ENCODE measurements around the gene PLPPR1. TPM values are rescaled to one million over a fixed set of nuclear protein-coding genes. Genes with fewer than 3 reads are reported as not detected.

The PLPPR1 gene
- total RNA-seq, 1 donor from 2014 or later: not detected

GRCh38 chr9:101200852-101201251, 172.3 kb downstream of the PLPPR1 start:
- Mint-ChIP-seq H3K27ac (ENCODE audit: unreplicated experiment) (no peak overlapping the region), H3K36me3 (ENCODE audit: unreplicated experiment) (no peaks in the 10 kb centered on the region), H3K4me1 (ENCODE audit: unreplicated experiment) (no peaks in the 10 kb centered on the region), H3K9me3 (ENCODE audit: unreplicated experiment) (no peaks in the 10 kb centered on the region), H3K27me3 (ENCODE audit: unreplicated experiment) (no peaks in the 10 kb centered on the region), H3K4me3 (ENCODE audit: unreplicated experiment) (no peak overlapping the region)
- no peak for TF ChIP-seq CTCF (IDR thresholded peaks at IDR 0.05)
- no peak for DNase-seq (ENCODE audit: extremely low spot score, unreplicated experiment)

GRCh38 chr9:101201630-101202029, 173.1 kb downstream of the PLPPR1 start:
- H3K4me1 Mint-ChIP-seq (ENCODE audit: unreplicated experiment): no peaks in the 10 kb centered on the region
- H3K36me3 Mint-ChIP-seq (ENCODE audit: unreplicated experiment): no peaks in the 10 kb centered on the region
- no peak overlapping the region for H3K4me3 Mint-ChIP-seq (ENCODE audit: unreplicated experiment)
- H3K27ac Mint-ChIP-seq (ENCODE audit: unreplicated experiment): no peak overlapping the region
- no peaks in the 10 kb centered on the region for H3K9me3 Mint-ChIP-seq (ENCODE audit: unreplicated experiment)
- TF ChIP-seq CTCF (IDR thresholded peaks at IDR 0.05): no peak
- DNase-seq (ENCODE audit: extremely low spot score, unreplicated experiment): no peak
- H3K27me3 Mint-ChIP-seq (ENCODE audit: unreplicated experiment): no peaks in the 10 kb centered on the region

GRCh38 chr9:101209670-101210069, 181.1 kb downstream of the PLPPR1 start:
- no peak for TF ChIP-seq CTCF (IDR thresholded peaks at IDR 0.05)
- no peaks in the 10 kb centered on the region for H3K36me3 Mint-ChIP-seq (ENCODE audit: unreplicated experiment)
- H3K9me3 Mint-ChIP-seq (ENCODE audit: unreplicated experiment): no peaks in the 10 kb centered on the region
- no peak for DNase-seq (ENCODE audit: extremely low spot score, unreplicated experiment)
- H3K4me1 Mint-ChIP-seq (ENCODE audit: unreplicated experiment): no peaks in the 10 kb centered on the region
- no peaks in the 10 kb centered on the region for H3K27me3 Mint-ChIP-seq (ENCODE audit: unreplicated experiment)
- H3K27ac Mint-ChIP-seq (ENCODE audit: unreplicated experiment): no peak overlapping the region
- no peak overlapping the region for H3K4me3 Mint-ChIP-seq (ENCODE audit: unreplicated experiment)

- DNase-seq (ENCODE audit: extremely low spot score, unreplicated experiment): no peak
- Mint-ChIP-seq H3K9me3 (ENCODE audit: unreplicated experiment) (no peaks in the 10 kb centered on the region), H3K4me1 (ENCODE audit: unreplicated experiment) (no peaks in the 10 kb centered on the region), H3K4me3 (ENCODE audit: unreplicated experiment) (no peak overlapping the region), H3K36me3 (ENCODE audit: unreplicated experiment) (no peaks in the 10 kb centered on the region), H3K27ac (ENCODE audit: unreplicated experiment) (no peak overlapping the region), H3K27me3 (ENCODE audit: unreplicated experiment) (peaks cover 5% of the 10 kb centered on the region)
- TF ChIP-seq CTCF (IDR thresholded peaks at IDR 0.05): no peak
Observed at GRCh38 chr9:101212661-101213060, 184.1 kb downstream of the PLPPR1 start.

GRCh38 chr9:101219030-101219429, 190.5 kb downstream of the PLPPR1 start:
- peaks cover 5% of the 10 kb centered on the region for H3K27me3 Mint-ChIP-seq (ENCODE audit: unreplicated experiment)
- no peak for TF ChIP-seq CTCF (IDR thresholded peaks at IDR 0.05)
- no peak overlapping the region for H3K4me3 Mint-ChIP-seq (ENCODE audit: unreplicated experiment)
- no peaks in the 10 kb centered on the region for H3K36me3 Mint-ChIP-seq (ENCODE audit: unreplicated experiment)
- no peak for DNase-seq (ENCODE audit: extremely low spot score, unreplicated experiment)
- no peaks in the 10 kb centered on the region for H3K4me1 Mint-ChIP-seq (ENCODE audit: unreplicated experiment)
- H3K27ac Mint-ChIP-seq (ENCODE audit: unreplicated experiment): no peak overlapping the region
- no peaks in the 10 kb centered on the region for H3K9me3 Mint-ChIP-seq (ENCODE audit: unreplicated experiment)
